Measurements from ENCODE around the gene EFL1.

- TF ChIP-seq POLR2A (IDR thresholded peaks at IDR 0.05) (no peak), CTCF (IDR thresholded peaks at IDR 0.05) (peak; percentile 33 to 42 (median 36))
Observed at GRCh38 chr15:82108489-82109078, 153.9 kb downstream of the EFL1 start.
